Activated CD4-positive, alpha-beta memory T cell treated with anti-CD3 and anti-CD28 coated beads, Interleukin-2, amount 10 ng/mL, durations not matched to agents 7 days and 5 days (primary cell): ENCODE measurements around the gene HIVEP3. TPM values are rescaled to one million over a fixed set of nuclear protein-coding genes. Genes with fewer than 3 reads are reported as not detected.

Source experiments
- CTCF ChIA-PET: fragments of 350-600 bp; sonication (Branson Sonifier 250); formaldehyde crosslinking; loops from one replicate; lab custom pipeline; 2021; ENCODE audit warnings: antibody characterized with exemption, inconsistent platforms; lab: Charles Lee
- POLR2A ChIA-PET: fragments of 350-600 bp; sonication (Branson Sonifier 250); formaldehyde crosslinking; loops from one replicate; lab custom pipeline; 2021; ENCODE audit warnings: antibody characterized with exemption; lab: Charles Lee
- DNase-seq: peaks from one replicate; pipeline ENCODE4 v3.0.0-alpha.2; 2020
- H3K27ac Mint-ChIP-seq: one replicate; pipeline ENCODE4 v1.8.0; 2021; ENCODE audit warnings: mild to moderate bottlenecking, mixed read lengths
- H3K27me3 Mint-ChIP-seq: one replicate; pipeline ENCODE4 v1.8.0; 2021; ENCODE audit warnings: mixed read lengths
- H3K36me3 Mint-ChIP-seq: one replicate; pipeline ENCODE4 v1.8.0; 2021; ENCODE audit warnings: low read depth, mixed read lengths
- H3K4me1 Mint-ChIP-seq: one replicate; pipeline ENCODE4 v1.8.0; 2021; ENCODE audit warnings: mixed read lengths
- H3K4me3 Mint-ChIP-seq: one replicate; pipeline ENCODE4 v1.8.0; 2021; ENCODE audit warnings: mild to moderate bottlenecking, mixed read lengths
- H3K9me3 Mint-ChIP-seq: one replicate; pipeline ENCODE4 v1.8.0; 2021; ENCODE audit warnings: mixed read lengths
- total RNA-seq, 2 experiments: library from RNA; stranded (reverse); gene quantifications; one replicate each; pipeline ENCODE4 v1.2.3, GENCODE V29; 2021

Gene HIVEP3
- total RNA-seq, 2 experiments from 2014 or later: 27.8 to 28.8 TPM

DNA sequence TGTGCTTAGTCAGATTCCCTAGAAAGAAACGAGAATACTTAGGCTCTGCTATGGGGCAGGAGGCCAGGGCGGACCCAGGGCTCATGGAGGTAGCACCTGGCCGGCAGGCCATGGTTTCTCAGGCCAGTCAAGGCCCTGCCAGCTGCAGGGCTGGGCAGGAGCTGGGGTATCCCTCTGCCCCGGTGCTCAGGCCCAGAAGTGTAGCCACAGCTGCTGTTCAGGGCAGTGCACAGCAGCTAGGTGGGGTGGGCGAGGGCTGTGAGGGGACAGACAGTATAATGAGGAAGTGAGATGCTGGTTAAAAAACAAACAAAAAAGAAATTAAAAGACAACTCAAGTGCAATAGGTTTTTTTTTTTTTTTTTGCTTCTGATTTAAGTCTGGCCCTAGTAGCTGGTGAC, 400.3 kb downstream of the HIVEP3 start:
- H3K4me1 Mint-ChIP-seq: peaks cover 5% of the 10 kb centered on the region
- ChIA-PET CTCF (no interaction called here), POLR2A (no interaction called here)
- H3K4me3 Mint-ChIP-seq: no peak overlapping the region
- no peaks in the 10 kb centered on the region for H3K9me3 Mint-ChIP-seq
- H3K27me3 Mint-ChIP-seq: no peaks in the 10 kb centered on the region
- no peak overlapping the region for H3K27ac Mint-ChIP-seq
- peaks cover 17% of the 10 kb centered on the region for H3K36me3 Mint-ChIP-seq
- no peak for DNase-seq

DNA sequence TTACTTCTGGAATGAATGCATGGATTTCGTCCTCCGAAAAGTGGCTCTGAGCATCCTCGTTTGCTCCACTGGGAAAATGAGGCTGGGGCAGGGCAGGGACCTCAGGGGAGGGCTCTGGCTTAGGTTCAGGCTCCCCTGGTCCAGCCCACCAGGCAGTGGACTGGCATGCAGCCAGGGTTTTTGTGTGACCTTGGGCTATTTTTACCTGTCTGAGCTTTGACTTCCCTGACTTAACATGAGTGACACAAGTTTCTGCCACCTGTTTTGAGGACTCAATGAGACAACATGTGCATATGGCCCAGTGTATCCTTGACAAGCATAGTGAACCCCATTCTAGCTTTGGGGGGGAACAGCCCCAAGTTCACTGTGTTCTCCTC, 401.7 kb downstream of the HIVEP3 start:
- no peaks in the 10 kb centered on the region for H3K9me3 Mint-ChIP-seq
- H3K27me3 Mint-ChIP-seq: no peaks in the 10 kb centered on the region
- DNase-seq: no peak
- no peak overlapping the region for H3K4me3 Mint-ChIP-seq
- H3K36me3 Mint-ChIP-seq: peaks cover 19% of the 10 kb centered on the region
- ChIA-PET POLR2A (no interaction called here), CTCF (interaction anchor here (1.2 to 2.3 kb wide), 4 partner anchors 288 to 375 kb away, joined by 3 to 11 read pairs (median 6); no protein-coding TSS in a partner anchor)
- H3K4me1 Mint-ChIP-seq: peaks cover 5% of the 10 kb centered on the region
- no peak overlapping the region for H3K27ac Mint-ChIP-seq

GRCh38 chr1:41516168-41517061, 402.3 kb downstream of the HIVEP3 start:
- H3K36me3 Mint-ChIP-seq: peaks cover 24% of the 10 kb centered on the region
- no peak overlapping the region for H3K27ac Mint-ChIP-seq
- H3K9me3 Mint-ChIP-seq: no peaks in the 10 kb centered on the region
- H3K4me1 Mint-ChIP-seq: peaks cover 5% of the 10 kb centered on the region
- H3K4me3 Mint-ChIP-seq: no peak overlapping the region
- POLR2A ChIA-PET: no interaction called here
- CTCF ChIA-PET: interaction anchor here (0.7 to 2.3 kb wide), 19 partner anchors 9 to 770 kb away, joined by 3 to 11 read pairs (median 3); no protein-coding TSS in a partner anchor
- no peaks in the 10 kb centered on the region for H3K27me3 Mint-ChIP-seq
- peak; percentile 66 for DNase-seq

- no peak overlapping the region for H3K4me3 Mint-ChIP-seq
- DNase-seq: no peak
- H3K27ac Mint-ChIP-seq: no peak overlapping the region
- H3K9me3 Mint-ChIP-seq: no peaks in the 10 kb centered on the region
- peaks cover 28% of the 10 kb centered on the region for H3K36me3 Mint-ChIP-seq
- ChIA-PET POLR2A (no interaction called here), CTCF (interaction anchor here (0.7 to 2.3 kb wide), 19 partner anchors 9 to 770 kb away, joined by 3 to 11 read pairs (median 3); no protein-coding TSS in a partner anchor)
- H3K27me3 Mint-ChIP-seq: no peaks in the 10 kb centered on the region
- peaks cover 5% of the 10 kb centered on the region for H3K4me1 Mint-ChIP-seq
These were observed 402.9 kb downstream of the HIVEP3 start for GRCh38 chr1:41515778-41516167.

GRCh38 chr1:41515131-41515678, 403.5 kb downstream of the HIVEP3 start:
- H3K4me3 Mint-ChIP-seq: no peak overlapping the region
- peaks cover 5% of the 10 kb centered on the region for H3K4me1 Mint-ChIP-seq
- H3K9me3 Mint-ChIP-seq: no peaks in the 10 kb centered on the region
- ChIA-PET POLR2A (no interaction called here), CTCF (interaction anchor here (0.9 to 2.3 kb wide), 11 partner anchors 9 to 771 kb away, joined by 3 to 11 read pairs (median 3); no protein-coding TSS in a partner anchor)
- H3K27ac Mint-ChIP-seq: peak overlapping the region; percentile 21
- peaks cover 29% of the 10 kb centered on the region for H3K36me3 Mint-ChIP-seq
- no peaks in the 10 kb centered on the region for H3K27me3 Mint-ChIP-seq
- DNase-seq: no peak

GRCh38 chr1:41514381-41514780, 404.3 kb downstream of the HIVEP3 start:
- CTCF ChIA-PET: interaction anchor here (1.0 to 1.6 kb wide), 2 partner anchors 297 to 354 kb away, joined by 3 to 5 read pairs; no protein-coding TSS in a partner anchor
- peaks cover 5% of the 10 kb centered on the region for H3K4me1 Mint-ChIP-seq
- DNase-seq: no peak
- no peak overlapping the region for H3K27ac Mint-ChIP-seq
- POLR2A ChIA-PET: no interaction called here
- peaks cover 29% of the 10 kb centered on the region for H3K36me3 Mint-ChIP-seq
- no peaks in the 10 kb centered on the region for H3K9me3 Mint-ChIP-seq
- H3K4me3 Mint-ChIP-seq: no peak overlapping the region
- no peaks in the 10 kb centered on the region for H3K27me3 Mint-ChIP-seq

DNA sequence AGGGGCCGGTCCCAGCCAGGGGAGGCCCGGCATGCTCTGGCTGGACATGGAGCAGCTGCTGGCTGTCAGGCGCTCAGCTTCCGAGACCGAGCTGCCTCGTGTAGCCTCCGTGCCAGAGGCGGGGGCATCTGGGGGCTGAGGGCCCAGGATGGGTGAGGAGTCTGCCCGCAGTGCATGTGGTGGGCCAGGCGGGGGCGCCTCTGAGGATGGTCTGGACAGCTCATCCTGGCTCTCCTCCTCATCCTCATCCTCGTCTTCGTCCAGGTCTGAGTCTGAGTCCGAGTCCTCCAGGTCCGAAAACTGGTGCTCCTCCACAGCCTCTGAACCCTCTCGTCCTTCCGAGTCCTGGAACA, 405.4 kb downstream of the HIVEP3 start:
- Mint-ChIP-seq H3K4me3 (no peak overlapping the region), H3K27ac (no peak overlapping the region), H3K36me3 (peaks cover 29% of the 10 kb centered on the region), H3K4me1 (peaks cover 5% of the 10 kb centered on the region), H3K9me3 (no peaks in the 10 kb centered on the region), H3K27me3 (no peaks in the 10 kb centered on the region)
- POLR2A ChIA-PET: no interaction called here
- CTCF ChIA-PET: interaction anchor here (1.0 to 1.6 kb wide), 4 partner anchors 12 to 355 kb away, joined by 3 to 5 read pairs (median 4); no protein-coding TSS in a partner anchor
- DNase-seq: peak; percentile 24

- Mint-ChIP-seq H3K27me3 (no peaks in the 10 kb centered on the region), H3K4me1 (peaks cover 5% of the 10 kb centered on the region), H3K27ac (no peak overlapping the region), H3K9me3 (no peaks in the 10 kb centered on the region), H3K36me3 (peaks cover 26% of the 10 kb centered on the region), H3K4me3 (no peak overlapping the region)
- DNase-seq: no peak
- CTCF ChIA-PET: interaction anchor here (1.1 to 1.6 kb wide), 3 partner anchors 11 to 356 kb away, joined by 3 to 5 read pairs (median 4); no protein-coding TSS in a partner anchor
- POLR2A ChIA-PET: no interaction called here
These were observed 405.9 kb downstream of the HIVEP3 start for GRCh38 chr1:41512701-41513382.

DNA sequence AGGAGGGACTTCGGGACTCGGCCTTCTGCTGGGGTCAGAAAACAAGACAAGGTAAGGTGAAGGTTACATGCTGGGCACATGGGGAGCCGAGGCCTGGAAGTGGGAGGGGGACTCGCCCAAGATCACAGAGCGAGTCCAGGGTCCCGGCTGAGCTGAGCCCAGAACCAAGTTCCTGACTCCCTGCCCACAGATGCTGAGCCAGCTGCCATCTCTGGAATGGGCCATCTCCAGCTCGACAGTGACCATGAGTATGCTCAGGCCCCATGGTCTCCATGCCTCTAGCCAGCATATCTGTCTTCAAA, 407.5 kb downstream of the HIVEP3 start:
- CTCF ChIA-PET: no interaction called here
- H3K4me3 Mint-ChIP-seq: no peak overlapping the region
- no peak overlapping the region for H3K27ac Mint-ChIP-seq
- no peaks in the 10 kb centered on the region for H3K27me3 Mint-ChIP-seq
- peaks cover under 1% of the 10 kb centered on the region for H3K4me1 Mint-ChIP-seq
- H3K9me3 Mint-ChIP-seq: no peaks in the 10 kb centered on the region
- peaks cover 25% of the 10 kb centered on the region for H3K36me3 Mint-ChIP-seq
- DNase-seq: no peak
- POLR2A ChIA-PET: no interaction called here

DNA sequence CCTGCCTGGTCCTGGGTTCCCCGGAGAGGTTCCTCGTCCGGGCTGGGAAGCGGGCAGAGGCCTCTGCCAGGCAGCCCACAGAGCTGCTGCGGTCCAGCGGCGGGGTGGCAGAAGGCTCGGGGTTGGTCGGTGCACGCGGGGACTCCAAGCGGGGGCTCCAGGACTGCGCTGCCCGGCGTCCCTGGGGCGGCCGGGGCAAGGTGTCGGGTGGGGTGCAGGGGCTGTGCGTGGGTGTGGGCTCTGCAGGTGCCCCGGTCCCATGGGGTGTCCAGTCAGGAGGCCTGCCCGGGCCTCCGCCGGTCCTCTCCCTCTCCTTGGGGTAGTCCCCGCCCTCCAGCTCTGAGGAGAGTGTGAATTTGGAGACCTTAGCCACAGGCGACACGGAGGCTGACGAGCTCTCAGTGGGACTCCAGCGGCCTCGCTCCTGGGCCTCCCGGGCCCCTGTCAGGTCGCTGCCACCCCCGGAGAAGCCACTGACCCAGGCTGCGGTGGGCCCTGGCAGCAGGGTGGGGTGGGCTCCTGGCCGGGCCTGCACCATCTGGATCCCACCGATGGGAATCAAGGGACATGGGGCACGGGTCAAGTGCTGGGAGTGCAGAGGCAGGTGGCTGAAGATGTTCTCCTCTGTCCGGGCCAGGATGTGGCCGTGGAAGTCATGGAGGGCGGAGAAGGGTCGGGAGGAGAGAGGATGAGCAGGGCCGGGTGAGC, 408.0 kb downstream of the HIVEP3 start:
- H3K27me3 Mint-ChIP-seq: no peaks in the 10 kb centered on the region
- H3K4me3 Mint-ChIP-seq: no peak overlapping the region
- CTCF ChIA-PET: no interaction called here
- H3K4me1 Mint-ChIP-seq: no peaks in the 10 kb centered on the region
- no peak for DNase-seq
- no peaks in the 10 kb centered on the region for H3K9me3 Mint-ChIP-seq
- H3K27ac Mint-ChIP-seq: no peak overlapping the region
- peaks cover 25% of the 10 kb centered on the region for H3K36me3 Mint-ChIP-seq
- POLR2A ChIA-PET: no interaction called here

- CTCF ChIA-PET: no interaction called here
- Mint-ChIP-seq H3K9me3 (no peaks in the 10 kb centered on the region), H3K4me1 (no peaks in the 10 kb centered on the region), H3K27ac (no peak overlapping the region), H3K36me3 (peaks cover 22% of the 10 kb centered on the region), H3K4me3 (no peak overlapping the region), H3K27me3 (no peaks in the 10 kb centered on the region)
- POLR2A ChIA-PET: no interaction called here
- no peak for DNase-seq
These were observed 409.5 kb downstream of the HIVEP3 start for GRCh38 chr1:41509270-41509671.

- CTCF ChIA-PET: interaction anchor here (0.7 kb wide), 1 partner anchor 174 kb away, joined by 3 read pairs; no protein-coding TSS in a partner anchor
- H3K9me3 Mint-ChIP-seq: no peaks in the 10 kb centered on the region
- DNase-seq: no peak
These were observed 410.4 kb downstream of the HIVEP3 start for GRCh38 chr1:41508290-41508689.

More at GRCh38 chr1:41508290-41508689, 410.4 kb downstream of the HIVEP3 start:
- H3K27me3 Mint-ChIP-seq: no peaks in the 10 kb centered on the region
- H3K36me3 Mint-ChIP-seq: peaks cover 22% of the 10 kb centered on the region
- no peak overlapping the region for H3K27ac Mint-ChIP-seq
- POLR2A ChIA-PET: no interaction called here
- H3K4me1 Mint-ChIP-seq: no peaks in the 10 kb centered on the region
- H3K4me3 Mint-ChIP-seq: no peak overlapping the region
